Effector CD8-positive, alpha-beta T cell (primary cell): ENCODE data around the gene CSRNP3.

Experiments
- DNase-seq: peaks from one replicate; lab custom pipeline; 2025; lab: John Stamatoyannopoulos, UW
- total RNA-seq, 4 experiments: gene quantifications; one replicate each; lab custom pipeline; 2026; lab: John Stamatoyannopoulos, UW

The CSRNP3 gene
- total RNA-seq, result 0 to 0.44 (median 0) reads per million in 4 experiments

GRCh38 chr2:165469417-165469816, at the start of gene CSRNP3:
CSRNP3 (plus strand) TSS chr2:165469698; CDS start chr2:165595066, 125,368 bp downstream.
- no peak for DNase-seq

- DNase-seq, result no peak
These were observed 49.3 kb upstream of the CSRNP3 start for GRCh38 chr2:165420231-165420630.

GRCh38 chr2:165423081-165423480, 46.4 kb upstream of the CSRNP3 start:
- no peak for DNase-seq

- DNase-seq, result no peak
These were observed 43.9 kb upstream of the CSRNP3 start for GRCh38 chr2:165425556-165425955.

GRCh38 chr2:165427686-165428085, 41.8 kb upstream of the CSRNP3 start:
- DNase-seq, result no peak

GRCh38 chr2:165428926-165429325, 40.6 kb upstream of the CSRNP3 start:
- no peak for DNase-seq

GRCh38 chr2:165431014-165431413, 38.5 kb upstream of the CSRNP3 start:
- no peak for DNase-seq

GRCh38 chr2:165432234-165432966, 37.1 kb upstream of the CSRNP3 start:
- no peak for DNase-seq

- no peak for DNase-seq
These were observed 34.5 kb upstream of the CSRNP3 start for GRCh38 chr2:165434865-165435496.

- DNase-seq, result no peak
These were observed 33.9 kb upstream of the CSRNP3 start for GRCh38 chr2:165435611-165436010.

- DNase-seq, result no peak
These were observed 32.9 kb upstream of the CSRNP3 start for GRCh38 chr2:165436559-165436958.

GRCh38 chr2:165440367-165440766, 29.1 kb upstream of the CSRNP3 start:
- no peak for DNase-seq

- DNase-seq, result no peak
These were observed 26.0 kb upstream of the CSRNP3 start for GRCh38 chr2:165443511-165443910.

GRCh38 chr2:165448406-165448805, 21.1 kb upstream of the CSRNP3 start:
- DNase-seq, result no peak

- DNase-seq, result no peak
These were observed 19.3 kb upstream of the CSRNP3 start for GRCh38 chr2:165450156-165450555.

- DNase-seq, result no peak
These were observed 17.2 kb upstream of the CSRNP3 start for GRCh38 chr2:165452327-165452726.

- DNase-seq, result no peak
These were observed 15.9 kb upstream of the CSRNP3 start for GRCh38 chr2:165453561-165454094.

- DNase-seq, result no peak
These were observed 14.6 kb upstream of the CSRNP3 start for GRCh38 chr2:165454905-165455304.

- DNase-seq, result no peak
These were observed 13.5 kb upstream of the CSRNP3 start for GRCh38 chr2:165456027-165456426.

GRCh38 chr2:165462443-165462842, 7.1 kb upstream of the CSRNP3 start:
- DNase-seq, result no peak

- no peak for DNase-seq
These were observed 3.1 kb upstream of the CSRNP3 start for GRCh38 chr2:165466386-165466785.

- no peak for DNase-seq
These were observed 1.6 kb upstream of the CSRNP3 start for GRCh38 chr2:165467921-165468320.

- DNase-seq, result no peak
These were observed 863 bp downstream of the CSRNP3 start for GRCh38 chr2:165470361-165470760.
